ENCODE data around the gene SUMF2.
"Not testable (repeated sequence)": the region's sequence is repeated elsewhere in the genome, so short reads cannot be mapped to it uniquely, and the experiment has no call there.

Gene SUMF2

GRCh38 chr7:56063882-56064625, at the start of gene SUMF2:
Gene SUMF2 (plus strand): TSS chr7:56064286. CDS start chr7:56064312, 26 bp downstream.
- DNase-seq (ENCODE audit: extremely low read depth in 1 of 2, low read depth in 1 of 2) = peak; percentile 71 to 86

GRCh38 chr7:56017015-56017414, 47.1 kb upstream of the SUMF2 start:
- DNase-seq (ENCODE audit: extremely low read depth in 1 of 2, low read depth in 1 of 2) = not testable (repeated sequence)

GRCh38 chr7:56019501-56019900, 44.6 kb upstream of the SUMF2 start:
- DNase-seq (ENCODE audit: extremely low read depth in 1 of 2, low read depth in 1 of 2) = no peak

- DNase-seq (ENCODE audit: extremely low read depth in 1 of 2, low read depth in 1 of 2) = no peak
Observed at GRCh38 chr7:56023500-56023899, 40.6 kb upstream of the SUMF2 start.

GRCh38 chr7:56026538-56026937, 37.5 kb upstream of the SUMF2 start:
- no peak for DNase-seq (ENCODE audit: extremely low read depth in 1 of 2, low read depth in 1 of 2)

GRCh38 chr7:56028942-56029630, 35.0 kb upstream of the SUMF2 start:
- DNase-seq (ENCODE audit: extremely low read depth in 1 of 2, low read depth in 1 of 2) = no peak

- no peak for DNase-seq (ENCODE audit: extremely low read depth in 1 of 2, low read depth in 1 of 2)
Observed at GRCh38 chr7:56030340-56030739, 33.7 kb upstream of the SUMF2 start.

GRCh38 chr7:56031556-56031955, 32.5 kb upstream of the SUMF2 start:
- DNase-seq (ENCODE audit: extremely low read depth in 1 of 2, low read depth in 1 of 2) = not testable (repeated sequence)

GRCh38 chr7:56032578-56032977, 31.5 kb upstream of the SUMF2 start:
- DNase-seq (ENCODE audit: extremely low read depth in 1 of 2, low read depth in 1 of 2) = not testable (repeated sequence)

- DNase-seq (ENCODE audit: extremely low read depth in 1 of 2, low read depth in 1 of 2) = peak; percentile 21 to 51
Observed at GRCh38 chr7:56033671-56034432, 30.2 kb upstream of the SUMF2 start.

GRCh38 chr7:56040730-56041129, 23.4 kb upstream of the SUMF2 start:
- no peak for DNase-seq (ENCODE audit: extremely low read depth in 1 of 2, low read depth in 1 of 2)

GRCh38 chr7:56045758-56046157, 18.3 kb upstream of the SUMF2 start:
- not testable (repeated sequence) for DNase-seq (ENCODE audit: extremely low read depth in 1 of 2, low read depth in 1 of 2)

- DNase-seq (ENCODE audit: extremely low read depth in 1 of 2, low read depth in 1 of 2) = no peak
Observed at GRCh38 chr7:56046721-56047445, 17.2 kb upstream of the SUMF2 start.

- not testable (repeated sequence) for DNase-seq (ENCODE audit: extremely low read depth in 1 of 2, low read depth in 1 of 2)
Observed at GRCh38 chr7:56047446-56048116, 16.5 kb upstream of the SUMF2 start.

- DNase-seq (ENCODE audit: extremely low read depth in 1 of 2, low read depth in 1 of 2) = no peak
Observed at GRCh38 chr7:56048245-56048644, 15.8 kb upstream of the SUMF2 start.

- not testable (repeated sequence) for DNase-seq (ENCODE audit: extremely low read depth in 1 of 2, low read depth in 1 of 2)
Observed at GRCh38 chr7:56048763-56049162, 15.3 kb upstream of the SUMF2 start.

GRCh38 chr7:56051053-56051338, 13.1 kb upstream of the SUMF2 start:
- DNase-seq (ENCODE audit: extremely low read depth in 1 of 2, low read depth in 1 of 2) = no peak

GRCh38 chr7:56051339-56052191, 12.5 kb upstream of the SUMF2 start, which contains the start of the genes CCT6A and PSPH:
Gene CCT6A (plus strand): TSS chr7:56051765. CDS start chr7:56051849, 84 bp downstream.
Gene PSPH (minus strand): TSS chr7:56051444. CDS start chr7:56021212, 30,232 bp downstream.
- DNase-seq (ENCODE audit: extremely low read depth in 1 of 2, low read depth in 1 of 2) = peak; percentile 70 to 83

GRCh38 chr7:56053379-56053778, 10.7 kb upstream of the SUMF2 start:
- DNase-seq (ENCODE audit: extremely low read depth in 1 of 2, low read depth in 1 of 2) = no peak

Data from activated CD8-positive, alpha-beta memory T cell treated with anti-CD3 and anti-CD28 coated beads for 1 hour (primary cell).